IMR-90 (cell line): ENCODE measurements around the gene BTBD9. TPM values are rescaled to one million over a fixed set of nuclear protein-coding genes. Genes with fewer than 3 reads are reported as not detected.

ENCODE experiments used
- ATAC-seq: fragments of 200-7000 bp; cut with Tn5 transposase; 2 replicates; pipeline ENCODE4 v1.9.1; 2020; ENCODE audit warnings: low read depth, mild to moderate bottlenecking, moderate library complexity
- BruUV-seq: library from RNA; stranded (reverse); fragments of 400-500 nt; replicated peaks from 2 replicates; lab custom pipeline; 2021; lab: Mats Ljungman, UMichigan
- CTCF ChIA-PET: fragments of 300-600 bp; formaldehyde crosslinking; extraction: SDS; loops from one replicate; lab custom pipeline; 2021; ENCODE audit warnings: antibody characterized with exemption; lab: Yijun Ruan, JAX
- POLR2A ChIA-PET: fragments of 300-600 bp; sonication (Branson Sonifier 250); formaldehyde crosslinking; loops from one replicate; lab custom pipeline; 2022; ENCODE audit warnings: antibody characterized with exemption; ENCODE audit not compliant: unreplicated experiment; lab: Charles Lee
- DNase-seq: peaks from one replicate; pipeline ENCODE4 v3.0.0; 2013
- H2AFZ ChIP-seq: replicated peaks from 2 replicates; pipeline ENCODE3; 2013; ENCODE audit warnings: low read length, mild to moderate bottlenecking; ENCODE audit not compliant: poor library complexity
- H2AK5ac ChIP-seq: 2 replicates; pipeline ENCODE4 v1.6.1; 2013; ENCODE audit warnings: low read depth, low read length, inconsistent platforms
- H2AK9ac ChIP-seq: replicated peaks from 2 replicates; pipeline ENCODE3; 2013; ENCODE audit warnings: mild to moderate bottlenecking, low read depth, low read length, moderate library complexity; ENCODE audit not compliant: poor library complexity
- H2BK120ac ChIP-seq: 2 replicates; pipeline ENCODE4 v1.6.1; 2013; ENCODE audit warnings: low read depth, low read length, inconsistent platforms
- H2BK15ac ChIP-seq: 3 replicates; pipeline ENCODE4 v1.6.1; 2013; ENCODE audit warnings: low read depth, low read length, inconsistent platforms
- H2BK20ac ChIP-seq: 2 replicates; pipeline ENCODE4 v1.6.1; 2013; ENCODE audit warnings: low read depth, mild to moderate bottlenecking, inconsistent platforms, low read length, moderate library complexity
- H2BK5ac ChIP-seq: 2 replicates; pipeline ENCODE4 v1.6.1; 2013; ENCODE audit warnings: mild to moderate bottlenecking, low read depth, low read length, inconsistent platforms; ENCODE audit not compliant: poor library complexity, severe bottlenecking
- H3K14ac ChIP-seq: replicated peaks from 2 replicates; pipeline ENCODE4 v1.6.1; 2013; ENCODE audit warnings: low read depth, low read length, inconsistent platforms
- H3K18ac ChIP-seq: 2 replicates; pipeline ENCODE4 v1.6.1; 2013; ENCODE audit warnings: low read depth, low read length, control low read depth
- H3K23ac ChIP-seq: 2 replicates; pipeline ENCODE4 v1.6.1; 2013; ENCODE audit warnings: low read depth, low read length, inconsistent platforms
- H3K27ac ChIP-seq: 2 replicates; pipeline ENCODE4 v1.5.1; 2013; ENCODE audit warnings: mild to moderate bottlenecking, control low read depth, low read length; ENCODE audit not compliant: insufficient read depth
- H3K27me3 ChIP-seq: 2 replicates; pipeline ENCODE4 v1.6.1; 2013; ENCODE audit warnings: low read length; ENCODE audit not compliant: control insufficient read depth, insufficient read depth
- H3K36me3 ChIP-seq: 2 replicates; pipeline ENCODE4 v1.6.1; 2013; ENCODE audit warnings: low read length, mixed read lengths; ENCODE audit not compliant: control insufficient read depth, insufficient read depth
- H3K4ac ChIP-seq: 2 replicates; pipeline ENCODE4 v1.6.1; 2013; ENCODE audit warnings: low read depth, low read length, inconsistent platforms
- H3K4me1 ChIP-seq: 2 replicates; pipeline ENCODE4 v1.6.1; 2013; ENCODE audit warnings: low read length, mixed read lengths; ENCODE audit not compliant: control insufficient read depth, insufficient read depth
- H3K4me2 ChIP-seq: 2 replicates; pipeline ENCODE4 v1.6.1; 2013; ENCODE audit warnings: low read depth, mild to moderate bottlenecking, control low read depth, low read length, moderate library complexity
- H3K4me3 ChIP-seq: 2 replicates; pipeline ENCODE4 v1.5.1; 2013; ENCODE audit warnings: low read depth, mild to moderate bottlenecking, control low read depth, low read length, moderate library complexity; ENCODE audit not compliant: insufficient read depth
- H3K56ac ChIP-seq: 2 replicates; pipeline ENCODE4 v1.6.1; 2013; ENCODE audit warnings: low read length, inconsistent platforms; ENCODE audit not compliant: insufficient read depth; ENCODE audit errors: extremely low read depth
- H3K79me1 ChIP-seq, 2 experiments: 2 replicates each; pipeline ENCODE4 v1.6.1; 2013; ENCODE audit warnings: low read length in 2 of 2, inconsistent platforms in 1 of 2, low read depth in 1 of 2
- H3K9ac ChIP-seq: 2 replicates; pipeline ENCODE4 v1.6.1; 2013; ENCODE audit warnings: low read depth, low read length, control low read depth
- H3K9me1 ChIP-seq: 2 replicates; pipeline ENCODE4 v1.6.1; 2013; ENCODE audit warnings: low read length, inconsistent platforms; ENCODE audit not compliant: insufficient read depth
- H3K9me3 ChIP-seq: 2 replicates; pipeline ENCODE4 v1.6.1; 2013; ENCODE audit warnings: low read length; ENCODE audit not compliant: control insufficient read depth, insufficient read depth
- H4K20me1 ChIP-seq: 2 replicates; pipeline ENCODE4 v1.6.1; 2013; ENCODE audit warnings: low read length, inconsistent platforms; ENCODE audit not compliant: insufficient read depth
- H4K5ac ChIP-seq: 2 replicates; pipeline ENCODE4 v1.6.1; 2013; ENCODE audit warnings: mild to moderate bottlenecking, low read depth, low read length, control low read depth
- H4K8ac ChIP-seq, 2 experiments: 2 replicates each; pipeline ENCODE4 v1.6.1; 2013; ENCODE audit warnings: low read depth in 2 of 2, low read length in 2 of 2, control low read depth in 1 of 2, inconsistent platforms in 1 of 2
- H4K91ac ChIP-seq: 2 replicates; pipeline ENCODE4 v1.6.1; 2013; ENCODE audit warnings: low read depth, low read length, inconsistent platforms; ENCODE audit not compliant: insufficient read depth
- BHLHE40 ChIP-seq: fragments of 150-350 bp; IDR thresholded peaks from 2 replicates; pipeline ENCODE4 v1.6.1; 2016; ENCODE audit warnings: mild to moderate bottlenecking, low read depth, low read length
- CHD1 ChIP-seq: IDR thresholded peaks from 2 replicates; pipeline ENCODE4 v1.6.1; 2012; ENCODE audit warnings: low read depth, low read length, improper control_type of control experiment
- MXI1 ChIP-seq: IDR thresholded peaks from 2 replicates; pipeline ENCODE4 v1.6.1; 2012; ENCODE audit warnings: low read depth, mild to moderate bottlenecking, low read length, moderate library complexity, borderline replicate concordance
- POLR2A ChIP-seq: IDR thresholded peaks from 2 replicates; pipeline ENCODE4 v1.6.1; 2012; ENCODE audit warnings: mild to moderate bottlenecking, low read depth, low read length
- RAD21 ChIP-seq: IDR thresholded peaks from 2 replicates; pipeline ENCODE4 v1.6.1; 2012; ENCODE audit warnings: low read length, improper control_type of control experiment
- RCOR1 ChIP-seq: IDR thresholded peaks from 2 replicates; pipeline ENCODE4 v1.6.1; 2012; ENCODE audit warnings: mild to moderate bottlenecking, low read length, improper control_type of control experiment; ENCODE audit not compliant: insufficient replicate concordance
- RFX5 ChIP-seq: IDR thresholded peaks from 2 replicates; pipeline ENCODE4 v1.8.0; 2012; ENCODE audit warnings: low read depth, mild to moderate bottlenecking, low read length, moderate library complexity
- WGBS, 2 experiments: methylation state at CpG; one replicate each; pipeline versions ENCODE4 v1.1.5 to v1.1.7; 2013; ENCODE audit warnings: missing lambda C conversion rate in 2 of 2; ENCODE audit not compliant: insufficient read length in 1 of 2; ENCODE audit errors: extremely low coverage in 2 of 2; 5-methylcytosine and 5-hydroxymethylcytosine counted together
- dilution Hi-C: fragments of 300-500 bp; cut with HindIII; formaldehyde crosslinking; loops from one replicate; pipeline ENCODE4 v1.14.3; 2018; ENCODE audit warnings: low sequenced_read_pairs; ENCODE audit not compliant: unreplicated experiment
- in situ Hi-C: fragments of 300-500 bp; cut with MboI; formaldehyde crosslinking; loops from 3 replicates; pipeline ENCODE4 v1.14.3; 2019; ENCODE audit warnings: low sequenced_read_pairs, inconsistent platforms, mixed read lengths
- intact Hi-C: fragments of 100-400 bp; cut with micrococcal nuclease; formaldehyde crosslinking; loops from 2 replicates; pipeline ENCODE4 v1.10.0; 2022
- polyA plus RNA-seq, 3 experiments: library from polyadenylated mRNA; depleted of rRNA; stranded (reverse); fragments of >200 nt; gene quantifications; 2 replicates each; pipeline ENCODE4 v1.2.3, GENCODE V29; 2012; ENCODE audit warnings: low replicate concordance in 1 of 3
- total RNA-seq: library from RNA; depleted of rRNA; stranded (reverse); fragments of >200 nt; gene quantifications from 2 replicates; pipeline ENCODE4 v1.2.3, GENCODE V29; 2012

The BTBD9 gene
- total and polyA plus RNA-seq, 2 of the 4 experiments (the other 2 are of a cell fraction), result 4.1 to 22.0 TPM

DNA sequence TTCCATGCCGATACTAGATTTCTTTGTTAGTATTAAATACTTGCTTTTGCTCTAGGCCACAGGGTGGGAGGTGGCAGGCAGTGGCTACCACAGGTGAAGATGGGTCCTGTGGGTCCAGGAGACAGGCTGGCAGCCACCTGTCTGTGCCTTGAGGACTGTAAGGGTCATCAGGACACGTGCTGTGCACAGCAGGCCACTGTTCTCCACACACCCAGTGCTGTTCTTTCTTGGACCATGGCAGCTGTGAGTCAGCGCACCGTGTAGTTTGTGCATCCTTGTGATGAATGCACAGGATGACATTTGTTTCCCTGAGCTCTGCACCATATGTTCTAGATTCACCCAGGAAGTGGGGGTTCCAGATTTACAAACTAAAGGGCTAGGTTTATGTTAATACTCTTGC, 503.2 kb downstream of the BTBD9 start:
- H2BK120ac ChIP-seq, result no peak overlapping the region
- H3K9me3 ChIP-seq, result no peaks in the 10 kb centered on the region
- dilution Hi-C loops (no loop called here), intact Hi-C loops (no loop called here), in situ Hi-C loops (no loop called here)
- H2BK20ac ChIP-seq, result no peak overlapping the region
- no peak overlapping the region for H3K4me2 ChIP-seq
- H2AK5ac ChIP-seq, result no peak overlapping the region
- no peak overlapping the region for H3K56ac ChIP-seq
- H3K4me1 ChIP-seq, result peaks cover 8% of the 10 kb centered on the region
- H3K4me3 ChIP-seq, result no peak overlapping the region
- H3K18ac ChIP-seq, result no peak overlapping the region
- H3K9me1 ChIP-seq, result peaks cover 44% of the 10 kb centered on the region
- TF ChIP-seq MXI1 (no peak), BHLHE40 (no peak), CHD1 (no peak), RFX5 (no peak), POLR2A (no peak), RCOR1 (no peak), RAD21 (no peak)
- BruUV-seq, result no TSS peak
- no peak overlapping the region for H3K4ac ChIP-seq
- ChIA-PET POLR2A (no interaction called here), CTCF (no interaction called here)
- H3K14ac ChIP-seq, result no peak overlapping the region
- peaks cover 64% of the 10 kb centered on the region for H4K20me1 ChIP-seq
- no peaks in the 10 kb centered on the region for H3K27me3 ChIP-seq
- no peak overlapping the region for H3K23ac ChIP-seq
- H3K79me1 ChIP-seq, result peaks cover 54 to 90% of the 10 kb centered on the region in 2 experiments
- no peak overlapping the region for H4K5ac ChIP-seq
- no peak overlapping the region for H3K27ac ChIP-seq
- H2BK5ac ChIP-seq, result no peak overlapping the region
- H2AK9ac ChIP-seq, result no peak overlapping the region
- H4K8ac ChIP-seq, result no peak overlapping the region
- H3K36me3 ChIP-seq, result peaks cover 3% of the 10 kb centered on the region; the same call in 1 of the 2 replicates
- ATAC-seq (no peak), DNase-seq (peak; percentile 38)
- no peak overlapping the region for H2BK15ac ChIP-seq
- H4K91ac ChIP-seq, result no peak overlapping the region
- WGBS, 2 experiments, result 88% methylated on average over 1 of the region's 4 CpGs; no CpG with 5 or more reads in 1 of the 2 experiments
- H3K9ac ChIP-seq, result no peak overlapping the region
- H2AFZ ChIP-seq, result no peak overlapping the region
